HEK293 (cell line): ENCODE data around the gene SPAST.

Source experiments
- CTCF ChIA-PET: fragments of 350-600 bp; formaldehyde crosslinking; extraction: SDS; loops from one replicate; lab custom pipeline; 2021; ENCODE audit warnings: antibody characterized with exemption; lab: Yijun Ruan, JAX
- POLR2A ChIA-PET: fragments of 300-600 bp; formaldehyde crosslinking; extraction: SDS; loops from one replicate; lab custom pipeline; 2020; ENCODE audit warnings: antibody characterized with exemption, inconsistent platforms; lab: Yijun Ruan, JAX
- H3K27ac ChIP-seq: fragments of 200-500 bp; sonication (Bioruptor generic); 2 replicates; pipeline ENCODE4 v1.5.1; 2014; ENCODE audit warnings: low read depth, low read length, control low read depth, inconsistent platforms; ENCODE audit errors: extremely low read depth
- H3K36me3 ChIP-seq, 2 experiments: fragments of 200-500 bp in 1 of 2; sonication (Bioruptor generic) in 1 of 2; 1 replicate in 1 of 2; 2 replicates in 1 of 2; pipeline ENCODE4 v1.5.1; 2014 to 2017; ENCODE audit warnings: inconsistent platforms in 2 of 2, low read length in 2 of 2; ENCODE audit not compliant: control insufficient read depth in 2 of 2, insufficient read depth in 1 of 2
- H3K4me1 ChIP-seq: fragments of 200-500 bp; sonication (Bioruptor generic); 2 replicates; pipeline ENCODE4 v1.5.1; 2014; ENCODE audit warnings: mild to moderate bottlenecking, low read length, inconsistent platforms; ENCODE audit not compliant: control insufficient read depth, insufficient read depth
- H3K4me3 ChIP-seq: 2 replicates; pipeline ENCODE4 v1.5.1; 2011; ENCODE audit warnings: low read depth, mild to moderate bottlenecking, control low read depth, low read length, moderate library complexity
- H3K9me3 ChIP-seq: fragments of 200-500 bp; sonication (Bioruptor generic); 2 replicates; pipeline ENCODE4 v1.5.1; 2014; ENCODE audit warnings: low read depth, low read length, inconsistent platforms; ENCODE audit not compliant: control insufficient read depth, insufficient read depth
- GLIS1 ChIP-seq: fragments of 450-650 bp; formaldehyde crosslinking; IDR thresholded peaks from 2 replicates; pipeline ENCODE4 v1.5.1; 2016; ENCODE audit warnings: missing biosample characterization, missing genetic modification characterization
- SCRT2 ChIP-seq: fragments of 450-650 bp; formaldehyde crosslinking; IDR thresholded peaks from 2 replicates; pipeline ENCODE4 v1.5.1; 2016; ENCODE audit warnings: missing biosample characterization, missing genetic modification characterization
- SP3 ChIP-seq: fragments of 450-650 bp; formaldehyde crosslinking; IDR thresholded peaks from 2 replicates; pipeline ENCODE4 v1.5.1; 2016; ENCODE audit warnings: missing biosample characterization, missing genetic modification characterization
- WT1 ChIP-seq: fragments of 450-650 bp; formaldehyde crosslinking; IDR thresholded peaks from 2 replicates; pipeline ENCODE4 v1.5.1; 2016; ENCODE audit warnings: missing biosample characterization, missing genetic modification characterization
- ZBTB7A ChIP-seq: fragments of 450-650 bp; formaldehyde crosslinking; IDR thresholded peaks from 2 replicates; pipeline ENCODE4 v1.5.1; 2016; ENCODE audit warnings: low read depth, missing biosample characterization, missing genetic modification characterization
- ZBTB8A ChIP-seq: fragments of 450-650 bp; formaldehyde crosslinking; IDR thresholded peaks from 2 replicates; pipeline ENCODE4 v1.5.1; 2016; ENCODE audit warnings: missing biosample characterization, missing genetic modification characterization
- ZFHX2 ChIP-seq: fragments of 450-650 bp; formaldehyde crosslinking; conservative IDR thresholded peaks from 2 replicates; pipeline ENCODE4 v1.5.1; 2016; ENCODE audit warnings: missing biosample characterization, missing genetic modification characterization
- ZFP37 ChIP-seq: fragments of 450-650 bp; formaldehyde crosslinking; IDR thresholded peaks from 2 replicates; pipeline ENCODE4 v1.5.1; 2016; ENCODE audit warnings: missing biosample characterization, missing genetic modification characterization
- ZNF311 ChIP-seq: fragments of 450-650 bp; formaldehyde crosslinking; IDR thresholded peaks from 2 replicates; pipeline ENCODE4 v1.5.1; 2017; ENCODE audit warnings: missing biosample characterization, missing genetic modification characterization, borderline replicate concordance
- ZNF416 ChIP-seq: fragments of 450-650 bp; formaldehyde crosslinking; IDR thresholded peaks from 2 replicates; pipeline ENCODE4 v1.5.1; 2016; ENCODE audit warnings: missing biosample characterization, missing genetic modification characterization
- ZNF501 ChIP-seq: fragments of 450-650 bp; formaldehyde crosslinking; IDR thresholded peaks from 2 replicates; pipeline ENCODE4 v1.5.1; 2016; ENCODE audit warnings: missing biosample characterization, missing genetic modification characterization
- ZNF561 ChIP-seq: fragments of 450-650 bp; IDR thresholded peaks from 2 replicates; pipeline ENCODE4 v1.5.1; 2018; ENCODE audit warnings: missing biosample characterization, missing genetic modification characterization, borderline replicate concordance
- ZNF664 ChIP-seq: fragments of 450-650 bp; formaldehyde crosslinking; IDR thresholded peaks from 2 replicates; pipeline ENCODE4 v1.5.1; 2016; ENCODE audit warnings: missing biosample characterization, missing genetic modification characterization
- ZXDB ChIP-seq: fragments of 450-650 bp; formaldehyde crosslinking; IDR thresholded peaks from 2 replicates; pipeline ENCODE4 v1.5.1; 2016; ENCODE audit warnings: missing biosample characterization, missing genetic modification characterization
- TF ChIP-seq, protein P1 (sequence below): sonication (generic); formaldehyde crosslinking; IDR thresholded peaks from 2 replicates; pipeline ENCODE4 v1.8.1; 2022; ENCODE audit warnings: mild to moderate bottlenecking, moderate library complexity, missing genetic modification reagents
- TF ChIP-seq, protein P2 (sequence below): fragments of 450-650 bp; formaldehyde crosslinking; IDR thresholded peaks from 2 replicates; pipeline ENCODE4 v1.5.1; 2016; ENCODE audit warnings: missing biosample characterization, missing genetic modification characterization
- TF ChIP-seq, protein P3 (sequence below): fragments of 450-650 bp; formaldehyde crosslinking; IDR thresholded peaks from 2 replicates; pipeline ENCODE4 v1.5.1; 2016; ENCODE audit warnings: missing biosample characterization, missing genetic modification characterization

The SPAST gene

DNA sequence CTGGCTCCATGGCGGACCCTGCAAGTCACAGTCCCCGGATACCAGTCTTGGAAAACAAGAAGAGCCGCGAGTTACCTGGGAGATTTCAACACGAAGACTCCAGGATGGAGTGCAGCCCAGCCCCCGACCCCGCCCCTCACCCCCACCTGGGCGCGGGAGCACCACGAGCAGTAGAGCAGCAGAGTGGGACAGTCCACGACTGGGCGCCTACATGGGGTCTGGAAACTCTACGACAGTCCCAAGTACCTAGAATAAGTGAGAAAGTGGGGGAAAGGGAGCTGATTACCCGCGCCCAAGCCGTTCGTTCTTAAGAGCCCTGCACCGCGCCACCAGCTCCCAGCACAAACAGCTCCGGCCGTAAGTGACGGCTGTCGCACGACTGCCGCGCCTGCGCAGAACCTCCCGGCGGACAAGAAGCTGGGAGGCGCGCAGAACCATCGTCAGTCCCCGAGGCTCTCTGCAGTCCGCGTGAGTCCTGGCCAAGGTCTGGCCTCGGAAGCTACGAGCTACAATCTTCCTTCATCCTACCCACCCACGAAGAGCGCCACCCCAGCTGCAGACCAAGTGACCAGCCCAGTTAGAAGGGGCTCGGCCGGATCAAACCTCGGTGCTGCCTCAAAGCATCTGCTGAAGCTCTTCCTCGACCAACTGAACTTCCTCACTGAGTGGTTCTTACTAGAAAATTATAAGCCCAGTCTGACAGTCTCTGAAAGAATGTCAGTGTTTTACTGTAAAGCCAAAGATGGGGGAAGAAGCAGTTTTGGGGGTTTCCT, 23.7 kb upstream of the SPAST start, which contains the start of gene DPY30 (continued):
- TF ChIP-seq, protein P1, sequence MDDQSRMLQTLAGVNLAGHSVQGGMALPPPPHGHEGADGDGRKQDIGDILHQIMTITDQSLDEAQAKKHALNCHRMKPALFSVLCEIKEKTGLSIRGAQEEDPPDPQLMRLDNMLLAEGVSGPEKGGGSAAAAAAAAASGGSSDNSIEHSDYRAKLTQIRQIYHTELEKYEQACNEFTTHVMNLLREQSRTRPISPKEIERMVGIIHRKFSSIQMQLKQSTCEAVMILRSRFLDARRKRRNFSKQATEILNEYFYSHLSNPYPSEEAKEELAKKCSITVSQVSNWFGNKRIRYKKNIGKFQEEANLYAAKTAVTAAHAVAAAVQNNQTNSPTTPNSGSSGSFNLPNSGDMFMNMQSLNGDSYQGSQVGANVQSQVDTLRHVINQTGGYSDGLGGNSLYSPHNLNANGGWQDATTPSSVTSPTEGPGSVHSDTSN (CRISPR knock-in tag), result peak; percentile 53; the same call in 1 of the 2 replicates
- TF ChIP-seq ZNF501 (tag by site-specific recombination) (peak; percentile 69), ZFHX2 (tag by site-specific recombination) (no peak), ZXDB (0 out of 2 replicates have a peak, but pooled peaks have one; percentile 20), GLIS1 (tag by site-specific recombination) (peak; percentile 57; the same call in 1 of the 2 replicates), ZNF311 (tag by site-specific recombination) (no peak), SP3 (tag by site-specific recombination) (peak; percentile 40), ZNF561 (no peak)
- TF ChIP-seq, protein P2, sequence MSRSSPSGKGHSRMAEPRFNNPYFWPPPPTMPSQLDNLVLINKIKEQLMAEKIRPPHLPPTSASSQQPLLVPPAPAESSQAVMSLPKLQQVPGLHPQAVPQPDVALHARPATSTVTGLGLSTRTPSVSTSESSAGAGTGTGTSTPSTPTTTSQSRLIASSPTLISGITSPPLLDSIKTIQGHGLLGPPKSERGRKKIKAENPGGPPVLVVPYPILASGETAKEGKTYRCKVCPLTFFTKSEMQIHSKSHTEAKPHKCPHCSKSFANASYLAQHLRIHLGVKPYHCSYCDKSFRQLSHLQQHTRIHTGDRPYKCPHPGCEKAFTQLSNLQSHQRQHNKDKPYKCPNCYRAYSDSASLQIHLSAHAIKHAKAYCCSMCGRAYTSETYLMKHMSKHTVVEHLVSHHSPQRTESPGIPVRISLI (tag by site-specific recombination), result no peak
- TF ChIP-seq, all 188 proteins: peak for 23

DNA sequence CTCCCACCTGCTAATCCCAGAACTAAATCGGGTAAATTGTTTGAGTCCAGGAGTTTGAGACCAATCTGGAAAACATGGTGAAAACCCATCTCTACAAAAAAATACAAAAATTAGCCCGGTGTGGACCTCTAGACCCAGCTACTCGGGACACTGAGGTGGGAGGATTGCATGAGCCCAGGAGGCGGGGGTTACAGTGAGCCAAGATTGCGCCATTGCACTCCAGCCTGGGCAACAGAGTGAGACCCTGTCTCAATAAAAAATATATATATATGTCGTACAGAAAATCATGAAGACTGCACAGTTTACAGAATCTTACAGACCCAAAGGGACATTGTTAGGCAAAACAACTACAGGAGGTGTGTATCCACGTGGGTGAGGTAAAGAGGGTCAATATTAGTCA, 19.8 kb upstream of the SPAST start:
- no peak overlapping the region for H3K27ac ChIP-seq
- no peak overlapping the region for H3K4me3 ChIP-seq
- ChIA-PET POLR2A (no interaction called here), CTCF (no interaction called here)
- no peak for TF ChIP-seq ZBTB7A (tag by site-specific recombination)
- no peak for TF ChIP-seq ZBTB8A
- TF ChIP-seq WT1 (tag by site-specific recombination), result no peak
- no peak for TF ChIP-seq ZNF664 (tag by site-specific recombination)
- TF ChIP-seq ZNF416 (tag by site-specific recombination), result no peak
- H3K4me1 ChIP-seq, result no peaks in the 10 kb centered on the region
- H3K36me3 ChIP-seq, result no peaks in the 10 kb centered on the region; a peak in 1 of 3 replicates
- no peaks in the 10 kb centered on the region for H3K9me3 ChIP-seq

DNA sequence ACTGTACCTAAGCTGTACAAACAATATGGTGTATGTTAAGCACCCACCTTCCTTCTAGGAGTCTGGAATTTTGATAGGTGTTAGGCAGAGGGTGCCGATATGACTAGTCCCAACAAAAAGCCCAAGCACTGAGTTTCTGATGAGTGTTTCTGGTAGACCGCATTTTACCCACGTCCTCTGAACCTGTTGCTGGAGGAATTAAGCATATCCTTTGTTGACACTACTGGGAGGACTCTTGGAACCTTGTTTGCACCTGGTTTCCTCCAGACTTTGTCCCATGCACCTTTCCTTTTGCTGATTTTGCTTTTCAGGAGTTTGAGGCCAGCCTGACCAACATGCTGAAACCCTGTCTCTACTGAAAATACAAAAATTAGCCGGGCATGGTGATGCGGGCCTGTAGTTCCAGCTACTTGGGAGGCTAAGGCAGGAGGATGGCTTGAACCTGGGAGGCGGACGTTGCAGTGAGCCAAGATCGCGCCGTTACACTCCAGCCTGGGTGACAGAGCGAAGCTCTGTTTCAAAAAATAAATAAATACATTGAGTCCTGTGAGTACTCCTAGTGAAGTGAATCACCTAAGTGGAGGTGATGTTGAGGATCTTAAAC, 11.4 kb upstream of the SPAST start:
- ChIA-PET POLR2A (interaction anchor here (0.7 to 0.9 kb wide), 2 partner anchors 12 to 130 kb away, joined by 3 to 6 read pairs; partner anchors contain the start of gene DPY30), CTCF (no interaction called here)
- no peaks in the 10 kb centered on the region for H3K9me3 ChIP-seq

More for the DNA sequence above, 11.4 kb upstream of the SPAST start:
- Histone ChIP-seq H3K4me3 (no peak overlapping the region), H3K36me3 (no peaks in the 10 kb centered on the region), H3K4me1 (no peaks in the 10 kb centered on the region), H3K27ac (no peak overlapping the region)
- TF ChIP-seq SCRT2 (tag by site-specific recombination) (peak; percentile 52; the same call in 1 of the 2 replicates), ZFP37 (tag by site-specific recombination) (no peak)
- TF ChIP-seq, protein P3, sequence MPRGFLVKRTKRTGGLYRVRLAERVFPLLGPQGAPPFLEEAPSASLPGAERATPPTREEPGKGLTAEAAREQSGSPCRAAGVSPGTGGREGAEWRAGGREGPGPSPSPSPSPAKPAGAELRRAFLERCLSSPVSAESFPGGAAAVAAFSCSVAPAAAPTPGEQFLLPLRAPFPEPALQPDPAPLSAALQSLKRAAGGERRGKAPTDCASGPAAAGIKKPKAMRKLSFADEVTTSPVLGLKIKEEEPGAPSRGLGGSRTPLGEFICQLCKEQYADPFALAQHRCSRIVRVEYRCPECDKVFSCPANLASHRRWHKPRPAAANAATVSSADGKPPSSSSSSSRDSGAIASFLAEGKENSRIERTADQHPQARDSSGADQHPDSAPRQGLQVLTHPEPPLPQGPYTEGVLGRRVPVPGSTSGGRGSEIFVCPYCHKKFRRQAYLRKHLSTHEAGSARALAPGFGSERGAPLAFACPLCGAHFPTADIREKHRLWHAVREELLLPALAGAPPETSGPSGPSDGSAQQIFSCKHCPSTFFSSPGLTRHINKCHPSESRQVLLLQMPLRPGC, result no peak
